A549 (cell line): ENCODE measurements around the gene OR6Q1.

Source experiments
- CBX8 ChIP-seq: fragments of 200-600 bp; sonication (generic); IDR thresholded peaks from 2 replicates; pipeline ENCODE4 v1.6.1; 2016
- CTCF ChIP-seq: fragments of >200 bp; sonication (Bioruptor Twin); formaldehyde crosslinking; IDR thresholded peaks from 3 replicates; pipeline ENCODE4 v1.5.1; 2016
- EHF ChIP-seq: fragments of 250-450 bp; sonication (Bioruptor Pico); IDR thresholded peaks from 2 replicates; pipeline ENCODE4 v1.5.0; 2020; ENCODE audit warnings: mild to moderate bottlenecking
- RAD21 ChIP-seq, 2 experiments: fragments of >200 bp in 1 of 2; sonication (Bioruptor Twin) in 1 of 2; formaldehyde crosslinking in 1 of 2; IDR thresholded peaks in 1 of 2; conservative IDR thresholded peaks in 1 of 2; 2 replicates in 1 of 2; 3 replicates in 1 of 2; pipeline ENCODE4 v1.6.1; 2012 to 2018; ENCODE audit warnings: inconsistent platforms in 1 of 2
- TF ChIP-seq, protein P1 (sequence below): fragments of >200 bp; sonication (Bioruptor Twin); formaldehyde crosslinking; IDR thresholded peaks from 2 replicates; pipeline ENCODE4 v1.6.1; 2016
- TF ChIP-seq, protein P2 (sequence below): fragments of 450-650 bp; IDR thresholded peaks from 2 replicates; pipeline ENCODE4 v1.6.1; 2014; ENCODE audit warnings: antibody characterized with exemption

- no peak for TF ChIP-seq CBX8
- TF ChIP-seq, protein P1, sequence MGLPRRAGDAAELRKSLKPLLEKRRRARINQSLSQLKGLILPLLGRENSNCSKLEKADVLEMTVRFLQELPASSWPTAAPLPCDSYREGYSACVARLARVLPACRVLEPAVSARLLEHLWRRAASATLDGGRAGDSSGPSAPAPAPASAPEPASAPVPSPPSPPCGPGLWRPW = no peak
- TF ChIP-seq, protein P2, sequence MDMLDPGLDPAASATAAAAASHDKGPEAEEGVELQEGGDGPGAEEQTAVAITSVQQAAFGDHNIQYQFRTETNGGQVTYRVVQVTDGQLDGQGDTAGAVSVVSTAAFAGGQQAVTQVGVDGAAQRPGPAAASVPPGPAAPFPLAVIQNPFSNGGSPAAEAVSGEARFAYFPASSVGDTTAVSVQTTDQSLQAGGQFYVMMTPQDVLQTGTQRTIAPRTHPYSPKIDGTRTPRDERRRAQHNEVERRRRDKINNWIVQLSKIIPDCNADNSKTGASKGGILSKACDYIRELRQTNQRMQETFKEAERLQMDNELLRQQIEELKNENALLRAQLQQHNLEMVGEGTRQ = no peak
- TF ChIP-seq EHF (CRISPR knock-in tag) = no peak
- no peak for TF ChIP-seq CTCF
- TF ChIP-seq RAD21 (conservative IDR thresholded peaks at IDR 0.05 in 1 of 2, IDR thresholded peaks at IDR 0.05 in 1 of 2) = no peak
These were observed 28.2 kb downstream of the OR6Q1 start for GRCh38 chr11:58059007-58059350.
